Measurements from ENCODE around the gene ANKEF1.
"Not testable (repeated sequence)": the region's sequence is repeated elsewhere in the genome, so short reads cannot be mapped to it uniquely, and the experiment has no call there.

Gene ANKEF1

DNA sequence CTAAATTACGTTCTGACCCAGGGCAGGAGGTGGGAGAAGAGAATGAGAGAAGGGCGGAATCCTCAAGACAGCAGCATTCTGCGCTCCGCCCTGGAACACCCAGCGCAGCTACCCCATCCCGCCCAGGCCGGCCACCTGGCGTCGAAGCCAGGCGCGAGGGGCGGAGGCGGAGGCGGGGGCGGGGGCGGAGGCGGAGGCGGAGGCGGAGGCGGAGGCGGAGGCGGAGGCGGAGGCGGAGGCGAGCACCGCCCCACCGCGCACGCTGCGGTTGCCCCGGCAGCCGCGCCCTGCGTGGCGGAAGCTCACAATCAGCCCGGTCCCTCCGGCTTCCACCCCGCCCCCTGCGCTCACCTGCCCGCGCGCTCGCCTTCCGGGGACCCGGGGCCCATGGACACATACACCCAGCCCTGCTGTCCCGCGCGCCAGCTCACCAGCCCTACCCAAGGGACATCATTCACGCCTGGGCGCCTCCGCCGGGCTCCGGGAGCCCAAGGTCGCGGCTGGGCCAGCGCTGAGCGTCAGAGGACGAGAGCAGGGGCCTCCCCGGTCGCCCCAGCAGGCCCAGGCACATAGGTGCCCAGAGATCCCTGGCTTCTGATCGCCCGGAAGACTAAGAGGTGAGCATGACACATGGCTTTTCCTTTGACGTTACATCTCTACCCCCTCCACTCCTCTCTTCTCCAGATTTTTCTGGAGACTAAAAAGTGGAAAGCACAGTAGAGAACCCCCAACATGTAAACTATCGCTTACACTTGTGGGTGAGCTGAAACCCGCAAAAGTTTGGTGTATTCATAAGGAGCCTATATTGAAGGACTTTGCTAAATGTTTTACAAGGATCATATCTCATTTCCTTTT, at the start of gene ANKEF1:
Gene ANKEF1 (plus strand): TSS at position 271 of the 855 bp plus-strand sequence. CDS start 3,315 bp downstream, outside the sequence.
- DNase-seq: peak; percentile 70

DNA sequence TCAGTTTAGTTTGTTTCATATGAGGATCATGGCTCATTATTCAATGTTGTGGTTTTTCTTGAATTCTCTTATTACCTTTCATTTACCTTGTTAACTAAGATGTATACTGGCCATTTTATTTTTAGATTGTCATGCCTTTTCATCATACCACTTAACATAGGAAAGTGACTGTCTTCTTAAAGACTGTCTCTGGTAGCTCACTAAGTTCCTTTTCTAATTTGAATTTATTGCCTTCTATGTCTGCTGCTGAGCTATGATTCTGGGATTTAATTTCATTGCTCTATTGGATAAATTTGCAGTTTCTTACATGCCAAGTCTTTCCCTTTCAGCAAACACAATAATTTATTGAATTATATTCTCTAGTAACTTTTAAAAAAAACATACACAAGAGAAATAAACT, 49.5 kb upstream of the ANKEF1 start:
- DNase-seq: no peak

DNA sequence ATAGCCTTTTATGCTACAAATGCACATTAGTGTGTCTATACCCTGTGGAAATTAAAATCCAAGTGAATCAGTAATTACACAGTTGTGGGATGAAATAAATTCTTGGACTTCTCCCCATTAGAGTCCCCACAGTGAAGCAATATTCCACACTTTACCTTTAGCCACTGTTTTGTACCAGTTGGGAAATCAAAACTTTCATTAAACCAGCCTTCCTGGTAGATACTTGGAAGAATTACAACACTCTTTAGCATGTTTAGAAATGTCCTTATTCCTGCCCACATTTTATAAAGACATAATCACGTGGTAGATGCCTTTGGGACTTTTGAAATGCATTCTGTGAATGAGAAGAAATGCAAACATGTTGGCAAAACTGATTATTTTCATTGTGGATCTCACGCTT, 49.0 kb upstream of the ANKEF1 start:
- DNase-seq: no peak

DNA sequence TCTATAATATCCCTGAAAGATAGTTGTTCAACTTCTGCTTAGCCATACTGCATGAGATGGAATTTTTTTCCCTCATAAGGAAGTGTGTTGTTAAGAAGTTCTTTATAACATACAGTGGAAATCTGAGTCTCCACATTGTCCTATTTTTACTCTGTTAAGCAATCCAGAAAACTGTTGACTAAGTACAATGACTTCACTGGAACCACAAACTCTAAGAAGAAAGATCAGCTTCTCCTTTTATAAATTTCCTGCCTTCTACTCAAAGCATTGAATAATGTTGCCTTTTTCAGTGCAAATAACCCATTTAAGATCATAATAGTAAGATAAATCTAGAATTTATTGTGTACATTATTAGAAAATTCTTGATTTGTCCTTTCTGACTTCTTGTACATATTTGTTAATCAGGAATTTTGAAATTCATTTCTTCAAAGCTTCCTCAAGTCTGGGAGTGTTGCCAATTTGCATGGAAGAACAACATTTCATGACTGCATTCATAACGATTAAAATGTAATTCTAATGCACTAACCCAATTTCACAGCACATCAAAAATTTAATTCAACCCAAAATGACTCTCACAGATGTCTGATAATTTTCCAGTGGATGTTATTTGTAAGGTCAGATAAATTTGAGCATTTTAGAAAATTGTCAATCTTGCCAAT, 45.6 kb upstream of the ANKEF1 start:
- DNase-seq: no peak

DNA sequence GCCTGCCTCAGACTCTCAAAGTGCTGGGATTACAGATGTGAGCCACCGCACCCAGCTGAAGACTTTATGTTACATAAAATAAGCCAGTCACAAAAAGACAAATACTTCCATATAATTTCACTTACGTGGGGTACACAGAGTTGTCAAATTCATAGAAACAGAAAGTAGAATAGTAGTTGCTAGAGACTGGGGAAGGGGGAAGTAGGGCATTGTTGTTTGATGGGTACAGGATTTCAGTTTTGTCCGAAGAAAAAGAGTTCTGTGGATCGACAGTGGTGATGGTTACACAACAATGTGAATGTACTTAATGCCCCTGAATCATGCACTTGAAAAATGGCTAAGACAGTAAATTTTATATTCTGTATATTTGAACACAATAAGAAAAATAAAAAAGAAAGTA, 41.6 kb upstream of the ANKEF1 start:
- DNase-seq: no peak

DNA sequence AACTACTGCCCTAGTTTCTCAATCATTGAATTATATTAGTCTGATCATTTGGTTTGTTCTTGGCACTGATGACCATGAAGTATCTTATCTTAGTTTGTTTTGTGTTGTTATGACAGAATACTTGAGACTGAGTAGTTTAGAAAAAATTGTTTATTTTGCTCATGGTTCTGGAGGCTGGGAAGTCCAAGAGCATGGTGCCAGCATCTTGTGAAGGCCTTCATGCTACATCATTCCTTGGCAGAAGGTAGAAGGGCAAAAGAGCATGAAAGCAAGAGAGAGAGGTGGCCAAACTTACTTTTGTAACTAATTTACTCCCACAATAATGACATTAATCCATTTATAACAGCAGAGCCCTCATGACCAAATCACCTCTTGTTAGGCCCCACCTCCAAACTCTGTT, 40.1 kb upstream of the ANKEF1 start:
- DNase-seq: no peak

DNA sequence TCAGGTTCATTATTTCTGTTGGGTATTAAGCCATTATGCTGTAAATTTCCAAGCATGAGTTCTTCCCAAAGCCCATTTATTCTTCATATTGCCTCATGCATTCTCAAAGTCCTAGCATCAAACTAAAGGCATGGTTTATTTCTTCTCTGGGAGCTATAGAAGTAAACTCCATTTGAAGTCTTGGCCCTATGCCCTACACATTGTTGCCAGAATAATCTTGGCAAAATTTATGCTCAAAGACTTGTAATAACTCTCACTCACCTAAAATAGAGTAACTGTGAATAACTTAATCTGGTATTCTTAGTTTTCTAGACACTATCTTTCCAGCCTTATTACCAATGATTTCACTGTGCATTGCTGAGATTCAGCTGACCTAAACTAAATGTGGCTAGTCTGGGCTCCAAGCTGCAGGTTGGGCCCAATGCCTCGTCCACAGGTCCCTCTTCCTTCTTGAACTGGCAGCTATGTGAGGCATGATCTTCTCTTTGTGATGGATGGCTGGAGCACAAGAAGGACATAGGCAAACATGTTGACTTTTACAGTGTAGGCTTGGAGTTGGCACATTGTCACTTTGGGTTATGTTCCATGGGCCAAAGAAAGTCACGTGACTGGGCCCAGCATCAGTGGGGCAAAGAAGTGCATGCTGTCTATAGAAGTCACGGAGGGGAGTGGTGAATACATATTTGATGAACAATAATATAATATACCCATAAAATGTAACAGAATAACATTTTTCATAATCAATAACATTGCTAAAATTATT, 39.1 kb upstream of the ANKEF1 start:
- DNase-seq: no peak

DNA sequence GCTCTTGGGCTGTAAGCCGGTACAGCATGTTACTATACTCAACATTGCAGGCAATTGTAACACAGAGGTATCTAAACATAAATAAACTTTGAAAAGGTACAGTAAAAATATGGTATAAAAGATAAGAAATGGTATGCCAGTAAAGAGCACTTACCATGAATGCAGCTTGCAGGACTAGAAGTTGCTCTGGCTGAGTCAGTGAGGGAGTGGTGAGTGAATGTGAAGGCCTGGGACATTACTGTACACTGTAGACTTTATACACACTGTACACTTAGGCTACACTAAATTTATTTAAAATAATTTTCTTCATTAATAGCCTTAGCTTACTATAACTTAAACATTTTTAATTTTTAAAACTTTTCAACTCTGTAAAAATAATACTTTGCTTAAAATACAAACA, 37.8 kb upstream of the ANKEF1 start:
- no peak for DNase-seq

DNA sequence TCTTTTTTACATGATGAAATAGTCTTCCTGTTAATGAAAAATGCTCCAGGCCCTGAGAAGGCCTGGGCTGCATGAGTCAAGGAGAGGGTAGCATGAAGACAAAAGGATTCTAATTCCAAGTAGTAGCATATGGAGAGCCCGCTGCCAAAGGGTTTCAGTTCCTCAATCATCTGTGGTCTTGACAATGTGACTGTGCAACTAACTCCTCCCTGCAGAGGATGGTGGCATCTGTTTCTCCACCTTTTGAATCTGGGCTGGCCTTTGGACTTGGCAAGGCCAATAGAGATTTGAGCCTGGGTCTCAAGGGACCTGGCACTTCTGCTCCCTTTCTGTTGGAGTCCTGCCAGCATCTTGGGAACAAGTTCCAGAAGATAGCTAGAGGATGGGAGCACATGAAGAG, 35.1 kb upstream of the ANKEF1 start:
- peak; percentile 94 for DNase-seq

DNA sequence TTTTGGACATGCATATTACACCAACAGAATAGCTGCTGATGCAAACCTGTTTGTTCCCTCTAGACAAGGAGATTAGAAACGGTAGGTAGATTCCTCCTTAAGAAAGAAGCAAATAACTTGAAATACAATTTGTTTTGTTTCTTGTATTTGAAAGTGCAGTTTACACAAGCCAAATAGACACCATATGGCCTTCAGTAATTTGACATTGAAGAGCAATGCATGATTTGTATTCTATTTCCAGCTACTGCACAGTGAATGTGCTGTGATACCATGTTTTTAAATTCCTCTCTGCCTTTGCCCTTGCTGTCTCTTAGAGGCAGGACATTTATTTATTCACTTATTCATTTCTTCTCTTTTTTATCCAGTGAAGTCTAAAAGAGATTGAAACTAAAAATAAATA, 31.9 kb upstream of the ANKEF1 start:
- DNase-seq: peak; percentile 55

DNA sequence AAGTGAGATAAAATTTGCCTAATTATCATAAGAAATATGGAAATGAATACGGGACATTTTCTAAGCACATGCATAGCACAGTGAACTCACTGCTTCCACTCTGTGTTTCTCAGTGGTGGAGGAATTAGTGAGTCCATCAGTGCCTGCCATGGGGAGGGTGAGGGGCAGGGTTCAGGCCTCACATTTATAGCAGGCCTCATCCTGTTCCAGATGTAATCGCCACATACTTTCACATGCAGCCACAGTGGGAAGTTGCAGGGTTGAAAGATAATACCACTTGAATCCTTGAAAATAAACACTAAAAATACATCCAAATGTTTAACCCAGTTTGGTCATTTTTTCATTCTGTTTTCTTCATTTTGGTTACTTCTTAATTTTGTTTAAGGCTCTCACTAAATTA, 29.9 kb upstream of the ANKEF1 start:
- no peak for DNase-seq

DNA sequence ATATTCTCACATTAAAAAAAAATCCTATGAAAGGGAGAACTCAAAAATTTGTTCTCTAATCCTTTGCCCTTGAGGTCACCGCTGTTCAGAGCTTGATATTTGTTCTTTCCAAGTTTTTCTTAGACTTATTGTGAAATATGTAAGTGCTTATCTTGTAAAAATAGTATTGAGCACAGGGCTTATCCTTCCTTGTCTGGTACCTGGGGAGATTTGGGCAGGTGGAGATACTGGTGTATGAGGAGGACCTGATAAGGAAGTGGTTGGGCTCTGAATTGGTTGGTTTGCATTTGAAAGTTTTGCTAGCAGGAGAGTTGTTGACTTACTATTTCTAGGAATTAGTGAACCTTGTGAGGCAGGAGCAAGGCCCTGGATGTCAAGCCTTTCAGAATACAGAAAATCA, 28.9 kb upstream of the ANKEF1 start:
- no peak for DNase-seq

DNA sequence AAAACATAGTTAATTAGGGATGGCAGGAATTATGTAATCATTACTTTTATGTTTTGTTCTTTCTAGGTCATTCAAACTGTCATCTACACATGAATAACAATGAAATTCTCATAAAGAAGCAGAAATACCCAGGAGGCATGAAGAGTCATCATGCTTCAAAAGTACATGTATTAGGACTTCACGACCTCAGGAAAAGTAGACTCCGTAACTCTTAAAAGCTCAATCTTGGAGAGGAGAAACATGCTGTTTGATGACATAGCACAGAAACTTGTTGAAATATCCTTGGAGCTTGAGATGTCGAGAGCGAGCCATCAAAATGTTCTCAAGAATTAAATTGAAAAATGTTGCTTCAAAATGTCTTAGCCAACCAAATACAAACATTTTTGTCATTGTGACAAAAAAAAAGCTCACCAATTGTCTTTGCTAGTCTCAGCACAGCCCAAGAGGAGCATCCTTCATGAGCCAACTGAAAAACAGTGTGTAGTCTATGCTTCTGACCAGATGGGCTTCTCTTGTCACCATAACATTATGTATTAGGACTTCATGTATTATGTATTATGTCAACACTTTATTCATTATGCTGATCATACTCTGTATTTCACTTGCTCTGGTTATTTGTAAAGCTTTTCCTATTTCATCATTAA, 28.2 kb upstream of the ANKEF1 start:
- no peak for DNase-seq

DNA sequence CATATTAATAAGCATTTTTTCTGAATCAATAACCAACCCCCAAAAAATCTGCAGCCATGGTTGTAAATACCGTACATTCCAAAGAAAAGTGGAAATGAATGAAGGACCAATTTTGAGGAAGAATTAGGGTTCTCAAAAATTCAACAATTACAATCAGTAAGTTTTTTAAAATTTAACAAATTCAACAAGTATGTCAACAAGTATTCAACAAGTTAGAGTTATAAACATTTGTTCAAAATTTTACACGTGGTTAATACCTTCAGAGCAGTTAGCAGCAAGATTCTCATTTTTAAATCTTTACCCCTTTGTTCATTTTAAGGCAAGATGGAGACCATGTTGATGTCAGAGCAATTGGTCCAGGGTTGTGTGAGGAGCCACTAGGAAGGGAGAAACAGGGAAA, 27.6 kb upstream of the ANKEF1 start:
- DNase-seq: no peak

DNA sequence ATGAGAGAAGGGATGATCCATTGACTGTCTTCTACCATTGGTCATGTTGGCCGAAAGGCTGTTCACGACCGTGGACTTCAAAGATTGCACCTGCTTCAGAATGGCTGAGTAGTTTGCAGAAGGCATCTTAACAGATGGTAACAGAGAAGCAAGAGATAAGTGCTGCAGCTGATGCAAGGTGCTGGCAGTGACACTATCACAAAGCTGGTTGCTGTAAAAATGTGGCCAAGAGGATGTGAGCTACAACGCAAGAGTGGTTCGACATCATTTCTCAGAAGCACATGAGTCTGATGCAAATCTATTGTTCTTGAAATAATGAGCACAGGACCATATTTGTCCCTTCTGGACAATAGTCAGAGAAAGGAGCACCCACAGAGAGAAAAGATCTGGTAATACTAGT, 27.0 kb upstream of the ANKEF1 start:
- DNase-seq: no peak

DNA sequence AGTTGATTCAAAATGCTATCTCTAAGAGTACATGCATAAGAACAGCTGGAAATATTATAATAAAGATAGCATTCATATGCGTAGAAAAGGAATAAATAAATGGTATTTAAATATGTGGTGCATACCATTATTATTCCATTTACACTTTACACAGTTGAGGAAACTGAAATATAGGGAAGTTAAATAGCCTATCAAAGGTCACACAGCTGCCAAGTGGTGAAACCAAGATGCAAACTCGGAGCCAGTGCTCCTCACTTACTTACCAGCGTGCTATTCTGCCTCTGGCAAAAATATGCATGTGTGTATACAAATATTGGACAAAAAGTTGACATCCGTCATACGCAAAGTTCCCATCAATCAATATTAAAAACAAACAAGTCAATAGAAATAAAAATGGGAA, 22.3 kb upstream of the ANKEF1 start:
- no peak for DNase-seq

DNA sequence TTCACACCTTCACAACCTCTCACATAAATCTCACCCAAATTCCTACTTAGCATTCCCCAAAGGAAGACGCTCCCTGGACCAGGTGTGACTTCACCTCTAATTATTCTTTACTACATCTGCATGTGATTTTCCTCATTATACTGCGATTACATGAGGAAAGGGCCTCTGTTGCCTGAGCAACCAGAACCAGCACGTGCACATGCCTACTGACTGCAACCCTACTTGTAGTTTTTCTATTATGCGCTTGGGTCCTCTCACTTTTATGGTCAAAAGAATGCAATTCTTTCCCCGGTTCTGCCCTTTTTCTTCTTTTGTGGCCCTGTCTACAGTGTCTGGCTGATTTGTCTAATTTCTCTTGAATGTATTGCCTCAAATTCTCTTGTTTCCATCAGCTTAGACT, 20.4 kb upstream of the ANKEF1 start:
- no peak for DNase-seq

DNA sequence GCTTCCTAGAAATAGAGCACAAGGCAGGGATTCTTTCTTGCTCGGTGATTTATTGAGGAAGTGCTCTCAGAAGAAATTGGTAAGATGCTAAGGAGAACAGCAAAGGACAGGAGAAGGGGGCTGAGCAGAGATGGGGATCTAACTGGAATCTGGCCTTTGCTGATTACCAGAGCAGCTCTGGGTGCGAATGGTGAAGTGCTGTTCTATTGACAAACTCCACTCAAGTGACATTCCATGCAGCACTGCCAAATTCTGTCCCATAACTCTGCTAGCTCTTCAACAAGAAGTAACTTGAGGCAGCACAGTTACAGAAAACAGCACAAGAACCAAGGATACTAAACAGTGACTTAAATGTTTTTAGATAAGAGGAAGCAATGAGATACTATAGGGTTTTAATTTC, 13.8 kb upstream of the ANKEF1 start:
- DNase-seq: no peak

DNA sequence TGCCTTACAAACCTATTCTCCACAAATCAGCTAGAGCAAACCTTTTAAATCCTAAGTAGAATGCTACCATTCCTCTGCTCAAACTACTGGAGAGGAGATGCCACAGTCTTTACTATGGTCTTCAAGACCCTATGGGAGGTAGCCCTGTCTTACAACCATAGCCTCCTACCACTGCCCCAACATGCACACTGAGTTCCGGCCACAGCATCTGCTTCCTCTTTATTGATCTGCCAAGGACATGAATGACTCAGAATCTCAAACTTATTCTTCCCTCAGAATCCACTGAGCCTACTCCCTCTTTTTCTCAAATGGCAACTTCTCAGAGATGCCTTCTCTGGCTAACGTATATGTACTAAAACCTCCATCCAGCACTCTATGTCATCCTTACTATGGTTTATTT, 12.2 kb upstream of the ANKEF1 start:
- DNase-seq: no peak

DNA sequence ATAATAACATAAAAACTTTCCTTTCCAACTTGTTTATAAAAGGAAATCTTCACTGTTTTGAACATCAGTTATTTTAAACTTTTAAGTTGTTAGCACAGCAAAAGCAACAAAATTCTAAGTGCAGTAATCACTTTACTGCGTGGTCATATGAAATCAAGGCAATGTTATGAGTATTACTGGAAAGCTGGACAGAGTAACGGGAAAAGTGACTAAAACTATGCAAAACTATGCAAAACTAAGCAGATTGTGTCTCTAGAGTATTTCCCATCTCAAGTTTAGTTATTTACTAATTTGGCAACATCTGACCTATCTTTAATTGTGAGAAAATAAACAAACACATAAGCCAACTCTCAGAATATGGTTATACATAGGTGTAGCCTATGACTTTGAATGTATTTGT, 10.9 kb upstream of the ANKEF1 start:
- no peak for DNase-seq

DNA sequence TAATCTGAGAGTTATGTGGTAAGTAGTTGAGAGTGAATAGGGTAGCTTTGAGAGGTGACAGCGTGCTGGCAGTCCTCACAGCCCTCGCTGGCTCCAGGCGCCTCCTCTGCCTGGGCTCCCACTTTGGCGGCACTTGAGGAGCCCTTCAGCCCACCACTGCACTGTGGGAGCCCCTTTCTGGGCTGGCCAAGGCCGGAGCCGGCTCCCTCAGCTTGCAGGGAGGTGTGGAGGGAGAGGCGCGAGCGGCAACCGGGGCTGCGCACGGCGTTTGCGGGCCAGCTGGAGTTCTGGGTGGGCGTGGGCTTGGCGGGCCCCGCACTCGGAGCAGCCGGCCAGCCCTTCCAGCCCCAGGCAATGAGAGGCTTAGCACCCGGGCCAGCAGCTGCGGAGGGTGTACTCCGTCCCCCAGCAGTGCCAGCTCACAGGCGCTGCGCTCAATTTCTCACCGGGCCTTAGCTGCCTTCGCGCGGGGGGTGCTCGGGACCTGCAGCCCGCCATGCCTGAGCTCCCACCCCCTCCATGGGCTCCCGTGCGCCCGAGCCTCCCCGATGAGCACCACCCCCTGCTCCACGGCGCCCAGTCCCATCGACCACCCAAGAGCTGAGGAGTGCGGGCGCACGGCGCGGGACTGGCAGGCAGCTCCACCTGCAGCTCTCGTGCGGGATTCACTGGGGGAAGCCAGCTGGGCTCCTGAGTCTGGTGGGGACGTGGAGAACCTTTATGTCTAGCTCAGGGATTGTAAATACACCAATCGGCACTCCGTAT, 3.2 kb upstream of the ANKEF1 start:
- not testable (repeated sequence) for DNase-seq

DNA sequence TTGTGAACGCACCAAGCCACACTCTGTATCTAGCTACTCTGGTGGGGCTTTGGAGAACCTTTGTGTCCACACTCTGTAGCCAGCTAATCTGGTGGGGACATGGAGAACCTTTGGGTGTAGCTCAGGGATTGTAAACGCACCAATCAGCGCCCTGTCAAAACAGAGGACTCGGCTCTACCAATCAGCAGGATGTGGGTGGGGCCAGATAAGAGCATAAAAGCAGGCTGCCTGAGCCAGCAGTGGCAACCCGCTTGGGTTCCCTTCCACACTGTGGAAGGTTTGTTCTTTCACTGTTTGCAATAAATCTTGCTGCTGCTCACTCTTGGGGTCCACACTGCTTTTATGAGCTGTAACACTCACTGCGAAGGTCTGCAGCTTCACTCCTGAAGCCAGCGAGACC, 2.5 kb upstream of the ANKEF1 start:
- not testable (repeated sequence) for DNase-seq

Measured in DMS 273 treated with DMSO at 0.1 percent for 48 hours (cell line).